GM19099 (cell line): ENCODE data around the gene COPB2.

Experiments used
- POLR2A ChIP-seq: IDR thresholded peaks from 3 replicates; pipeline ENCODE4 v1.6.1; 2011; ENCODE audit warnings: low read depth; ENCODE audit not compliant: insufficient read length; ENCODE audit errors: extremely low read depth

Gene COPB2

GRCh38 chr3:139388821-139389551 is 461 bp downstream of the COPB2 start:
- TF ChIP-seq POLR2A: no peak

GRCh38 chr3:139388077-139388476 is 1.4 kb downstream of the COPB2 start:
- TF ChIP-seq POLR2A: no peak

- no peak for TF ChIP-seq POLR2A
Observed at GRCh38 chr3:139380575-139380974, 8.9 kb downstream of the COPB2 start.

- TF ChIP-seq POLR2A: no peak
Observed at GRCh38 chr3:139378587-139379241, 10.7 kb downstream of the COPB2 start.

- no peak for TF ChIP-seq POLR2A
Observed at GRCh38 chr3:139377378-139377777, 12.1 kb downstream of the COPB2 start.

GRCh38 chr3:139374099-139374498 is 15.3 kb downstream of the COPB2 start:
- no peak for TF ChIP-seq POLR2A

GRCh38 chr3:139364549-139364948 is 24.9 kb downstream of the COPB2 start:
- TF ChIP-seq POLR2A: no peak

GRCh38 chr3:139361276-139361675 is 28.2 kb downstream of the COPB2 start:
- TF ChIP-seq POLR2A: no peak

- no peak for TF ChIP-seq POLR2A
Observed at GRCh38 chr3:139358841-139359562, 30.4 kb downstream of the COPB2 start.

- no peak for TF ChIP-seq POLR2A
Observed at GRCh38 chr3:139357899-139358298, 31.5 kb downstream of the COPB2 start.

- TF ChIP-seq POLR2A: no peak
Observed at GRCh38 chr3:139355891-139356290, 33.6 kb downstream of the COPB2 start.

- TF ChIP-seq POLR2A: no peak
Observed at GRCh38 chr3:139355476-139355875, 34.0 kb downstream of the COPB2 start.

GRCh38 chr3:139354661-139355060 is 34.8 kb downstream of the COPB2 start:
- no peak for TF ChIP-seq POLR2A

GRCh38 chr3:139353920-139354556 is 35.4 kb downstream of the COPB2 start:
- no peak for TF ChIP-seq POLR2A

- TF ChIP-seq POLR2A: no peak
Observed at GRCh38 chr3:139346771-139347170, 42.7 kb downstream of the COPB2 start.
